C4-2B (cell line): ENCODE data around the gene ARIH2.

ENCODE experiments used
- H3K27ac ChIP-seq: fragments of 450-650 bp; 2 replicates; pipeline ENCODE4 v1.5.1; 2017
- ZFX ChIP-seq: fragments of 450-650 bp; IDR thresholded peaks from 2 replicates; pipeline ENCODE4 v1.6.1; 2017
- TF ChIP-seq, protein P1 (sequence below): fragments of 450-650 bp; conservative IDR thresholded peaks from 2 replicates; pipeline ENCODE4 v1.5.1; 2017; ENCODE audit warnings: mild to moderate bottlenecking

The ARIH2 gene

DNA sequence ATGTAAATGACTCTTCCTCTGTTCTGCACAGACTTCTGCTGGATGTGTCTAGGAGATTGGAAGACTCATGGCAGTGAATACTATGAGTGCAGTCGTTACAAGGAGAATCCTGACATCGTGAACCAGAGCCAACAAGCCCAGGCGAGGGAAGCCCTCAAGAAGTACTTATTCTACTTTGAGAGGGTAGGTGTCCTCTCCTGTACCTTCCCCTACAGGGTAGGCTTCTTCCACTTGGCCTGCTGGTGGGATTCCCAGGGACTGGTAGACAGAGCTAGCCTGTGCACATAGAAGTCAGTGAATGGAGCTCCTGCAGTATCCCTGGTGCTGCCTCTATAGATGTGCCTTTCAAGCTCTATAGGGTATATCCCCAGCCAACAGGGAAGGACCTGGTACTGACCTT is 60.8 kb downstream of the ARIH2 start:
- H3K27ac ChIP-seq = no peak overlapping the region
- TF ChIP-seq, protein P1, sequence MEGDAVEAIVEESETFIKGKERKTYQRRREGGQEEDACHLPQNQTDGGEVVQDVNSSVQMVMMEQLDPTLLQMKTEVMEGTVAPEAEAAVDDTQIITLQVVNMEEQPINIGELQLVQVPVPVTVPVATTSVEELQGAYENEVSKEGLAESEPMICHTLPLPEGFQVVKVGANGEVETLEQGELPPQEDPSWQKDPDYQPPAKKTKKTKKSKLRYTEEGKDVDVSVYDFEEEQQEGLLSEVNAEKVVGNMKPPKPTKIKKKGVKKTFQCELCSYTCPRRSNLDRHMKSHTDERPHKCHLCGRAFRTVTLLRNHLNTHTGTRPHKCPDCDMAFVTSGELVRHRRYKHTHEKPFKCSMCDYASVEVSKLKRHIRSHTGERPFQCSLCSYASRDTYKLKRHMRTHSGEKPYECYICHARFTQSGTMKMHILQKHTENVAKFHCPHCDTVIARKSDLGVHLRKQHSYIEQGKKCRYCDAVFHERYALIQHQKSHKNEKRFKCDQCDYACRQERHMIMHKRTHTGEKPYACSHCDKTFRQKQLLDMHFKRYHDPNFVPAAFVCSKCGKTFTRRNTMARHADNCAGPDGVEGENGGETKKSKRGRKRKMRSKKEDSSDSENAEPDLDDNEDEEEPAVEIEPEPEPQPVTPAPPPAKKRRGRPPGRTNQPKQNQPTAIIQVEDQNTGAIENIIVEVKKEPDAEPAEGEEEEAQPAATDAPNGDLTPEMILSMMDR = no peak
- TF ChIP-seq ZFX = no peak

DNA sequence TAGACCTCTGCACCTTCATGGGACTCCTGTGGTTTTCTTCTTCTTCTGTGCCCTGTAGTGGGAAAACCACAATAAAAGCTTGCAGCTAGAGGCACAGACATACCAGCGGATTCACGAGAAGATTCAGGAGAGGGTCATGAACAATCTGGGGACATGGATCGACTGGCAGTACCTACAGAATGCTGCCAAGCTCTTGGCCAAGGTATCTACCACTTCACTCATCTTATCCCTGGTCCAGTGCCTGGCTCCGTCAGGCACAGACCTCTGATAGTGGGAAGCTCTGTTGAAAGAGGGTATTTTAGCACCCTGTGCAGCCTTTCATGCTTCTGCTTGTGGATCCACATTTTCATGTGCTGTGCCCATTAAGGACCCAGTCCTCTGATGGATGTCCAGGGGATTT is 61.7 kb downstream of the ARIH2 start:
- TF ChIP-seq, protein P1 = no peak
- no peak for TF ChIP-seq ZFX
- no peak overlapping the region for H3K27ac ChIP-seq

DNA sequence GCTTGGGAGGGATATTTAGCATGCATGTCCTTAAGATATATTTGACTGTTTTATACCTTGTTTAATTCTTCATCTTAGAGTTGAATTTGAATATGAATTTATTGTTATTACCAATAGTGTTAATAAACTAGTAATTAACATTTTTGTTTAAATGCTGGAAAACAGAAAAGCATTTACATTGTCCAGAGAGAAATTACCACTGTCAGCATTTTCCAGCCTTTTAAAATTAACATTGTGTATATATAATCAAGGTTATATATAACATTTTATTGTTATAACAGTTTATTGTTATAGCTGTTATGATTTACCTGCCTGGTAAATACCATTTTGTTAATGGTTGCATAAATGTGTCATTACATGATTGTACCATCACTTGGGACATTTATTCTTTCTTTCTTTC is 63.4 kb downstream of the ARIH2 start:
- no peak for TF ChIP-seq ZFX
- TF ChIP-seq, protein P1 = no peak
- no peak overlapping the region for H3K27ac ChIP-seq

DNA sequence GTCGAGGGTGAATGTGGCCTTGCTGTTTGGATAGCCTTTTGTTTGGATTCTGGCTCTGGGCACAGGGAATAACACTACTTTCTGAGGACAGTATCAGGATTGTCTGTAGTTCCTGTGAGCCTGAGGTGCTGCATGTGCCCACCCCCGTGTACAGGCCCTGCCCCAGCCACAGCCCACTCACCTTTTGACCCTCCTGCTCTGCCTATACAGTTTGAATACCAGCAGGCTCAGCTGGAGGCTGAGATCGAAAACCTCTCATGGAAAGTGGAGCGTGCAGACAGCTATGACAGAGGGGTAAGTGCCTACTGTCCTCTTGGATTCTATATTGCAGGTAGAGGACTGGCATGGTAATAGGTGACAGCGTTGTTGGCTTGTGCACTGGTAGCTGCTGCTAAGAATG is 64.0 kb downstream of the ARIH2 start:
- TF ChIP-seq ZFX = no peak
- TF ChIP-seq, protein P1 = no peak

DNA sequence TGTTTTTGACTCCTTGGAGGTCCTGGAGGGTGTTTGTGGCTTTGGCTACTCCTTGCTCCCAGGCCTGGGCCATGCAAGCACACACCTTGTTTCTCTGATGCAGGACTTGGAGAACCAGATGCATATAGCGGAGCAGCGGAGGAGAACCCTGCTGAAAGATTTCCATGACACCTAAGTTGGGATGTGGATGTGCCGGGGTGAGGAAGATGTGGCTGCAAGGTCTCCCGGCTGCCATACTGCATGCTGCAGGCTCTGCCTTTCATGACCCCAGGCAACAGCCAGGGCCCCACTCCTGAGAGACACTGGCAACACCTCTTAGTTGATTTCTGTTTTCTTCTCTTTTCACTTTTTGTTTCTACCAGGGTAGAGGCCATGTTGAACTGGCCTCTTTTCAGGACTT is 64.5 kb downstream of the ARIH2 start:
- H3K27ac ChIP-seq = no peak overlapping the region
- TF ChIP-seq, protein P1 = no peak
- TF ChIP-seq ZFX = no peak

More for the DNA sequence above, 64.0 kb downstream of the ARIH2 start:
- H3K27ac ChIP-seq = no peak overlapping the region

DNA sequence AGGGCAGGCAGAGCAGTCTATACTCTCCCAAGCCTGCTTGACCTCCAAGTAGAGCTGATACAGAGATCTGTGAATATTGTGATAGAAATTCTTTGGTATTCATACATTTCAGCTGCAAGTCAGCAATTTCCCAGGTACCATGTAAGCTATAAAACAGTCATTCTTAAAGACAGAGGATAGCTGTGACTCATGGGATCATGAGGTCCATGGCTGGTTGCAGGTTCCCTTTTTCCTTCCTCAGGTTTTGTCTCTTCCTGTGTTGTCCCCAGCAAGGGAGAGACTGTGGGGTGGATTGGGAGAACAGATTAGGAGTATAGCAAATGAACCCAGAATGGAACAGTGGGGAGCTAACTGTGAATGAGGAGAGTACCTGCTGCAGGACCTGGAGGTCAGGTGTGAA is 66.0 kb downstream of the ARIH2 start:
- TF ChIP-seq, protein P1 = no peak
- no peak for TF ChIP-seq ZFX
- H3K27ac ChIP-seq = no peak overlapping the region

DNA sequence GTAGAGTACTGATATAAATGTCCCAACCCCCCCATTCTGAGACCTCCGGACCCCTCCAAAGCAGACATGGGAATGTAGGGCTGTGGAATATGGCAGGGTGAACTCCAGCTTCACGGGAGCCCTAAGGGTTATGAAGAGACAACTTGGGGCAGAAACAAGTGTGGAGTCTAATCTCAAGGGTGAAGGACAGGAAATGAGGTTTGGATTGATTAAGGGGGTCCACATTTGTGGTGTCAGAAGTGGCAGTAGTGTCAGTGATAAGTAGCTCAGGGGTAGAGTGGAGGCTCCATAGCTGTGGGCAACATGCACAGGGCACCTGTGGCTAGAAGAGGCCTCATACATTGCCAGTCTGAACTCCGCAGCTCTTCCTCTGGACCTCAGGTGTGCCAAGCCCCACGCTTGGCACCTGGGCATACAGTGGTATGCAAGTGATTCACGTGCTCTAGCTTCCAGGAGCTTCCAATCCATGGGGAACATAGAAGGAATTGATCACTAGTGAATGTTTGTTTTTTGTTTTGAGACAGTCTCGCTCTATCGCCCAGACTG is 67.3 kb downstream of the ARIH2 start:
- no peak for TF ChIP-seq ZFX
- TF ChIP-seq, protein P1 = no peak
- H3K27ac ChIP-seq = no peak overlapping the region
